DOHH2 (cell line): ENCODE measurements around the gene TTC3.

Experiments used
- H3F3A ChIP-seq: fragments of 200-600 bp; sonication (generic), shearing (Covaris generic); 2 replicates; pipeline ENCODE4 v1.6.0; 2016; ENCODE audit warnings: antibody characterized with exemption, mild to moderate bottlenecking; ENCODE audit not compliant: control insufficient read depth, insufficient read depth
- H3K27ac ChIP-seq: fragments of 200-600 bp; sonication (generic); 2 replicates; pipeline ENCODE4 v1.5.1; 2014; ENCODE audit warnings: low read depth, mild to moderate bottlenecking, low read length, moderate library complexity
- H3K27me3 ChIP-seq: fragments of 200-600 bp; sonication (generic); 2 replicates; pipeline ENCODE4 v1.6.1; 2014; ENCODE audit warnings: mild to moderate bottlenecking, low read length, mixed read lengths; ENCODE audit not compliant: control insufficient read depth
- H3K36me3 ChIP-seq: fragments of 200-600 bp; sonication (generic); 2 replicates; pipeline ENCODE4 v1.6.1; 2014; ENCODE audit warnings: mild to moderate bottlenecking, low read length, moderate library complexity, mixed read lengths; ENCODE audit not compliant: control insufficient read depth
- H3K4me1 ChIP-seq: fragments of 200-600 bp; sonication (generic); 2 replicates; pipeline ENCODE4 v1.6.1; 2014; ENCODE audit warnings: mild to moderate bottlenecking, low read length, mixed read lengths; ENCODE audit not compliant: control insufficient read depth
- H3K4me2 ChIP-seq: fragments of 200-600 bp; sonication (generic); 2 replicates; pipeline ENCODE4 v1.6.0; 2014; ENCODE audit warnings: mild to moderate bottlenecking, low read length, moderate library complexity
- H3K4me3 ChIP-seq: fragments of 200-600 bp; sonication (generic); 2 replicates; pipeline ENCODE4 v1.5.1; 2014; ENCODE audit warnings: mild to moderate bottlenecking, low read length, mixed read lengths
- H3K79me2 ChIP-seq: fragments of 200-600 bp; sonication (generic); 2 replicates; pipeline ENCODE4 v1.6.1; 2014; ENCODE audit warnings: mild to moderate bottlenecking, low read length, mixed read lengths; ENCODE audit not compliant: control insufficient read depth
- H3K9me2 ChIP-seq: fragments of 200-600 bp; sonication (generic); replicated peaks from 2 replicates; pipeline ENCODE4 v1.6.1; 2014; ENCODE audit warnings: mild to moderate bottlenecking, low read length, mixed read lengths; ENCODE audit not compliant: control insufficient read depth
- H3K9me3 ChIP-seq: fragments of 200-600 bp; sonication (generic); 2 replicates; pipeline ENCODE4 v1.6.1; 2014; ENCODE audit warnings: antibody characterized with exemption, low read length, mixed read lengths; ENCODE audit not compliant: control insufficient read depth, insufficient read depth
- H4K20me1 ChIP-seq: fragments of 200-600 bp; sonication (generic); 2 replicates; pipeline ENCODE4 v1.6.0; 2014; ENCODE audit warnings: low read depth, mild to moderate bottlenecking, antibody characterized with exemption, low read length, moderate library complexity; ENCODE audit not compliant: control insufficient read depth, insufficient read depth
- EZH2phosphoT487 ChIP-seq: fragments of 200-600 bp; sonication (generic); IDR thresholded peaks from 2 replicates; pipeline ENCODE4 v1.6.1; 2017; ENCODE audit warnings: borderline replicate concordance, mild to moderate bottlenecking, antibody characterized with exemption, low read length, moderate library complexity, mixed read lengths
- TF ChIP-seq, protein P1 (sequence below): fragments of 200-600 bp; sonication (generic); IDR thresholded peaks from one replicate; pipeline ENCODE4 v1.5.1; 2014; ENCODE audit warnings: antibody characterized with exemption, mild to moderate bottlenecking, low read depth, low read length; ENCODE audit not compliant: poor library complexity, severe bottlenecking

Gene TTC3

GRCh38 chr21:37093977-37094376, 20.9 kb downstream of the TTC3 start:
- no peak overlapping the region for H3K27ac ChIP-seq
- TF ChIP-seq, protein P1, sequence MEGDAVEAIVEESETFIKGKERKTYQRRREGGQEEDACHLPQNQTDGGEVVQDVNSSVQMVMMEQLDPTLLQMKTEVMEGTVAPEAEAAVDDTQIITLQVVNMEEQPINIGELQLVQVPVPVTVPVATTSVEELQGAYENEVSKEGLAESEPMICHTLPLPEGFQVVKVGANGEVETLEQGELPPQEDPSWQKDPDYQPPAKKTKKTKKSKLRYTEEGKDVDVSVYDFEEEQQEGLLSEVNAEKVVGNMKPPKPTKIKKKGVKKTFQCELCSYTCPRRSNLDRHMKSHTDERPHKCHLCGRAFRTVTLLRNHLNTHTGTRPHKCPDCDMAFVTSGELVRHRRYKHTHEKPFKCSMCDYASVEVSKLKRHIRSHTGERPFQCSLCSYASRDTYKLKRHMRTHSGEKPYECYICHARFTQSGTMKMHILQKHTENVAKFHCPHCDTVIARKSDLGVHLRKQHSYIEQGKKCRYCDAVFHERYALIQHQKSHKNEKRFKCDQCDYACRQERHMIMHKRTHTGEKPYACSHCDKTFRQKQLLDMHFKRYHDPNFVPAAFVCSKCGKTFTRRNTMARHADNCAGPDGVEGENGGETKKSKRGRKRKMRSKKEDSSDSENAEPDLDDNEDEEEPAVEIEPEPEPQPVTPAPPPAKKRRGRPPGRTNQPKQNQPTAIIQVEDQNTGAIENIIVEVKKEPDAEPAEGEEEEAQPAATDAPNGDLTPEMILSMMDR = no peak
- TF ChIP-seq EZH2phosphoT487 = no peak
- H3K36me3 ChIP-seq = peaks cover 63% of the 10 kb centered on the region
- H3K79me2 ChIP-seq = peaks cover 2% of the 10 kb centered on the region; the same call in 1 of the 2 replicates
- no peaks in the 10 kb centered on the region for H3F3A ChIP-seq
- H3K4me1 ChIP-seq = no peaks in the 10 kb centered on the region
- H3K4me2 ChIP-seq = no peak overlapping the region
- no peaks in the 10 kb centered on the region for H3K9me2 ChIP-seq
- H4K20me1 ChIP-seq = no peaks in the 10 kb centered on the region
- no peaks in the 10 kb centered on the region for H3K27me3 ChIP-seq
- no peaks in the 10 kb centered on the region for H3K9me3 ChIP-seq
- no peak overlapping the region for H3K4me3 ChIP-seq

DNA sequence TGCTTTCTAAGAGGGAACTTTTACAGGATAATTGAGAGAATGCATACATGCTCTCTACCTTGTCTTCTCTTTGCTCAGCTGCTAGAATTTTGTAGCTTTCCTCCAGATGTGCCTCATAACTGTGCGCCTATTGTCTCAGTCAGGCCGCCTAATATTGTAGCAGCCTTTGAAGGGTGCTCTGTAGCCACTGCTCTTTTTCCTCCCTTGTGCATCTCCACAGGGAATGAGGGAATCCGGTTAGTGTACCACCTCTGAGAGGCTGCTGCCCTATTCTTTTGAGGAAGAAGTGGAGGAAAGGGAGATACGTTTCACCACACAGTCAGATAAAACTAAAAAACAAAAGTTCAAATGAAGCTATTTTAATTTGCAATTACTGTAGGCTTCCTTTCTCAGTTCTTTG, 22.8 kb downstream of the TTC3 start:
- H3K36me3 ChIP-seq = peaks cover 55% of the 10 kb centered on the region
- H3K4me1 ChIP-seq = no peaks in the 10 kb centered on the region
- H3K4me2 ChIP-seq = no peak overlapping the region
- H3K27me3 ChIP-seq = no peaks in the 10 kb centered on the region
- H3K27ac ChIP-seq = no peak overlapping the region
- H4K20me1 ChIP-seq = no peaks in the 10 kb centered on the region
- no peaks in the 10 kb centered on the region for H3F3A ChIP-seq
- no peaks in the 10 kb centered on the region for H3K9me3 ChIP-seq
- H3K4me3 ChIP-seq = no peak overlapping the region
- H3K79me2 ChIP-seq = no peaks in the 10 kb centered on the region
- TF ChIP-seq EZH2phosphoT487 = no peak
- TF ChIP-seq, protein P1 = no peak
- H3K9me2 ChIP-seq = no peaks in the 10 kb centered on the region

- Histone ChIP-seq H3K36me3 (peaks cover 45% of the 10 kb centered on the region), H3K4me1 (no peaks in the 10 kb centered on the region), H3K4me3 (no peak overlapping the region), H3K27ac (no peak overlapping the region), H3K4me2 (no peak overlapping the region), H3K27me3 (no peaks in the 10 kb centered on the region), H3K9me3 (no peaks in the 10 kb centered on the region), H3F3A (no peaks in the 10 kb centered on the region), H3K79me2 (no peaks in the 10 kb centered on the region), H3K9me2 (no peaks in the 10 kb centered on the region), H4K20me1 (no peaks in the 10 kb centered on the region)
- no peak for TF ChIP-seq EZH2phosphoT487
- TF ChIP-seq, protein P1 = no peak
Observed at GRCh38 chr21:37098751-37099150, 25.7 kb downstream of the TTC3 start.

DNA sequence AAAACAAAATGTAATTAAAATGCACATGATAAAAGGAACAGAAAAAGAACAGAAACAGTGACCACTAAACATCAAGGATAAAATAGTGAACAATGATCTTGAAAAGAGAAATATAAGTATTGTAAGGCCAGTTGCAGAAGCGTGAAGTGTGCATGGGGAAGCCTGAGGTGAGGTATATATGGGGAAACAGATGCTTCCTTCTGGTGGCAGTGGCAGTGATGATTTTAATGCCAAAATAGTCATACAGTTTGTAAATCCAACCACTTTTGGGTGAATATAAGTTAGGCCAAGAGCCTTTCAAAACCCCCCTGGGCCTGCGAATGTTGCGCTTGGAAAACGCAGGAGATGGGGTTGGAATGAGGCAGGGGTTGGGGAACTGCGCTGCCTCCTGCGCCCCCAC, 27.3 kb downstream of the TTC3 start:
- no peak overlapping the region for H3K27ac ChIP-seq
- H3F3A ChIP-seq = no peaks in the 10 kb centered on the region
- H3K9me3 ChIP-seq = no peaks in the 10 kb centered on the region
- H3K4me3 ChIP-seq = no peak overlapping the region
- no peaks in the 10 kb centered on the region for H3K27me3 ChIP-seq
- H3K4me1 ChIP-seq = no peaks in the 10 kb centered on the region
- no peak for TF ChIP-seq EZH2phosphoT487
- TF ChIP-seq, protein P1 = no peak
- H3K36me3 ChIP-seq = peaks cover 38% of the 10 kb centered on the region
- no peaks in the 10 kb centered on the region for H3K79me2 ChIP-seq
- no peaks in the 10 kb centered on the region for H4K20me1 ChIP-seq
- no peak overlapping the region for H3K4me2 ChIP-seq
- no peaks in the 10 kb centered on the region for H3K9me2 ChIP-seq
